Measurements from ENCODE around the gene MYH14.
A peak's percentile ranks its signal among the peaks of the same experiment; 100 is the strongest.

The MYH14 gene

DNA sequence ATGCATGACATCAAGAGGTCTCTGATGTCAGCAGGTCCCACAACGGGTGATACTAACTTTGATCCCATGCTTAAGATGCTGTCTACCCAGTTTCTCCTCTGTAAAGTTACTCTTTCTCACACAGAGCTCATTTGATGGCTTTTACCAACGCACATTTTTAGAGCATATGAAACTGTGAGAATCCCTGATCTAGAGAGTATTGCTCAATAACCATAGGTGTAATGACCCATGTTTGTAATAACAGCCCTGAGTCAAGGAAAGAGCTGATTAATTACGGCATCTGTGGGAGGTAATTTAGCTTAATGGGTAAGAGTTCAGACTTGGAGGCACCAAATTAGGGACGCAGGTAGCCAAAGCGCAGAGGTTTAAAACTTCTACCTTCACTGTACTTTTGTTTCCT is 22.3 kb upstream of the MYH14 start:
- DNase-seq (ENCODE audit: extremely low read depth, insufficient read length), result no peak
- H3K36me3 ChIP-seq (ENCODE audit: control insufficient read depth, insufficient read depth, low read length), result no peaks in the 10 kb centered on the region
- H3K27me3 ChIP-seq (replicated peaks; ENCODE audit: control insufficient read depth, insufficient read depth, low read length), result no peaks in the 10 kb centered on the region
- H3K4me3 ChIP-seq (replicated peaks; ENCODE audit: low read depth, low read length), result no peak overlapping the region
- no peak for TF ChIP-seq CTCF (IDR thresholded peaks at IDR 0.05; ENCODE audit: insufficient read depth, low read length, poor library complexity, severe bottlenecking)

DNA sequence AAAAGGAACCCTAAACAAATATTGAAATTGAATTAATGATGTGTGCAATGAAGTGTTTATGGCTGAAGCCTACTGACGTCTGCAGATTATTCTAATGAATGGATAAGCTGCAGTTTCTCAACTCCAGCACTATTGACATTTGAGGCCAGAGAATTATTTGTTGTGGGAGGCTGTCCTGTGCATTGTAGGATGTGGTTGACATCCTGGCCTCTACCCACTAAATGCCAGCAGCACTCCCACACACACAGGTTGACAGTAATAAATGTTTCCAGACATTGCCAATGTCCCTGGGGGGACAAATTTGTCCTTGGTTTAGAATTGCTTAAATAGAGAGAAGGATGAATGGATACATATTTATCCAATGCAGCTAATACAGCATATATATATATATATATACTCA is 19.2 kb upstream of the MYH14 start:
- no peak for DNase-seq (ENCODE audit: extremely low read depth, insufficient read length)
- Histone ChIP-seq H3K36me3 (ENCODE audit: control insufficient read depth, insufficient read depth, low read length) (no peaks in the 10 kb centered on the region), H3K27me3 (replicated peaks; ENCODE audit: control insufficient read depth, insufficient read depth, low read length) (no peaks in the 10 kb centered on the region), H3K4me3 (replicated peaks; ENCODE audit: low read depth, low read length) (no peak overlapping the region)
- no peak for TF ChIP-seq CTCF (IDR thresholded peaks at IDR 0.05; ENCODE audit: insufficient read depth, low read length, poor library complexity, severe bottlenecking)

DNA sequence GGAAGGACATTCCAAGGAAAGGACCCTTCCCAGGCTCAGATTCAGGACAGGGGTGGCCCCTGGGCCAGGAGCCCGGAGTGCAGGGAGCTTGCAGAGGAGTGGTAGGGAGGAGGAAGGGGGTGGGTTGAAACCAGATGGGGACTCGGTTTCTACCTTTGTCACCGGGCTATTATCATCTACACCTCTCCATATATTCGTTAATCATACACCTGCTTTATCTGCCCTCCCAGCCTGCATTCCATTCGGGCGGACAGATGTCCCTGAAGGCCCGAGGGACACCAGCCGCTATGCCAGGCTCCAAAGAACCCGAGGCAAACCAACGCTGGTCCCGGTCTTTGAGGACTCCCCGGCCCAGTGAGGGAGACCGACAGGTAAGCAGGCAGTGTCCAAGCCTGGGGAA is 15.5 kb upstream of the MYH14 start:
- Histone ChIP-seq H3K27me3 (replicated peaks; ENCODE audit: control insufficient read depth, insufficient read depth, low read length) (no peaks in the 10 kb centered on the region), H3K36me3 (ENCODE audit: control insufficient read depth, insufficient read depth, low read length) (no peaks in the 10 kb centered on the region), H3K4me3 (replicated peaks; ENCODE audit: low read depth, low read length) (no peak overlapping the region)
- no peak for DNase-seq (ENCODE audit: extremely low read depth, insufficient read length)
- no peak for TF ChIP-seq CTCF (IDR thresholded peaks at IDR 0.05; ENCODE audit: insufficient read depth, low read length, poor library complexity, severe bottlenecking)

DNA sequence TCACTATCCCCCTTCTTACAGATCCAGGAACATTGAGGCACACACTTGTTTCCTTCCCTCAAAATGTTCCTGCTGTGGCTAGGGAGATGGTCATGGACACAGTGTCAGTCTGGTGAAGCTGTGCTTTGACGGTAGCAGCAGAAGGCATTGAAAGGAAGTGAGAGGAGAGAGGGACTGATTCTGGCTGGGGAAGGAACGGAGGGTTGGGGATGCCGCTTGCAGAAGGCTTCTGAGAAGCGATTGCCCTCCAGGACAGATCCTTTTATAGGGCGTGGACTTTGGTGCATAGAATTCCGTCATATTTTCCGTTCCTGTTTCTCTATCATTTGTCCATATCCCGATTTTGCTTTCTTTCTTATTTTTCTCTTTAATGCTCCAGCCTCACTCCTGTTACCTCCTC is 14.1 kb upstream of the MYH14 start:
- DNase-seq (ENCODE audit: extremely low read depth, insufficient read length), result no peak
- Histone ChIP-seq H3K4me3 (replicated peaks; ENCODE audit: low read depth, low read length) (no peak overlapping the region), H3K36me3 (ENCODE audit: control insufficient read depth, insufficient read depth, low read length) (no peaks in the 10 kb centered on the region), H3K27me3 (replicated peaks; ENCODE audit: control insufficient read depth, insufficient read depth, low read length) (no peaks in the 10 kb centered on the region)
- no peak for TF ChIP-seq CTCF (IDR thresholded peaks at IDR 0.05; ENCODE audit: insufficient read depth, low read length, poor library complexity, severe bottlenecking)

- peak; percentile 32 for DNase-seq (ENCODE audit: extremely low read depth, insufficient read length)
- no peak for TF ChIP-seq CTCF (IDR thresholded peaks at IDR 0.05; ENCODE audit: insufficient read depth, low read length, poor library complexity, severe bottlenecking)
- Histone ChIP-seq H3K27me3 (replicated peaks; ENCODE audit: control insufficient read depth, insufficient read depth, low read length) (no peaks in the 10 kb centered on the region), H3K4me3 (replicated peaks; ENCODE audit: low read depth, low read length) (no peak overlapping the region), H3K36me3 (ENCODE audit: control insufficient read depth, insufficient read depth, low read length) (no peaks in the 10 kb centered on the region)
Observed at GRCh38 chr19:50190439-50190891, 13.0 kb upstream of the MYH14 start.

- Histone ChIP-seq H3K4me3 (replicated peaks; ENCODE audit: low read depth, low read length) (no peak overlapping the region), H3K36me3 (ENCODE audit: control insufficient read depth, insufficient read depth, low read length) (no peaks in the 10 kb centered on the region), H3K27me3 (replicated peaks; ENCODE audit: control insufficient read depth, insufficient read depth, low read length) (no peaks in the 10 kb centered on the region)
- no peak for TF ChIP-seq CTCF (IDR thresholded peaks at IDR 0.05; ENCODE audit: insufficient read depth, low read length, poor library complexity, severe bottlenecking)
- no peak for DNase-seq (ENCODE audit: extremely low read depth, insufficient read length)
Observed at GRCh38 chr19:50191216-50191615, 12.2 kb upstream of the MYH14 start.
